ENCODE data around the gene BAHCC1. TPM values are rescaled to one million over a fixed set of nuclear protein-coding genes. Genes with fewer than 3 reads are reported as not detected.

Gene BAHCC1
- total and polyA plus RNA-seq, 9 of the 15 experiments (the other 6 are each of a cell fraction or from before 2014, with no cell fraction given), result 0.14 to 26.9 (median 5.0) TPM

DNA sequence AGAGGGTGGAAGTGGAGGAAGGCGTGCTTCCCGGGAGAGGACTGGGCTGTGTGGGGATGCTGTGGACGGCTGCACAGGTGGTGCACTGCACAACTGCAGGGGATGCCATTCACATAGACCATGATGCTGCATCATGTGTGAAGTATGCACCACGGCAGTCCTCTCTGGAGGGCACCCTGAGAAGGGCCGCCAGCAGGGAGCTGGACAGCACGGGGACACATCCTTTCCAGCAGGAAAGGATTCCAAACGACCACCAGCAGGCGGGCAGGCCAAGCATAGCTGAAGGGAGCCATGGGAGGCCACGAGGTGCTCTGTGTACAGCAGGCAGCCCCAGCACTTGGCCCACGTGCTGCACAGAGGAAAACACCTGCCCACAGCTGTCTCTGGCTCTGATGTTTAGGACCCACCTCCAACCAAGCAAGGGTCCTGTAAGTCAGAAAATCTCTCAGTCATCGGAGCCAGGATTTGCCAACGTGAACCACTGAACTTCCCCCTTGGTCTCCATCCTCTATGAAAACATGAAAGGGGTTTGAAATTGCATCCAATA lies 107.3 kb downstream of the BAHCC1 start:
- Histone ChIP-seq H3K4me1 (replicated peaks in 1 of 2; ENCODE audit: control insufficient read depth in 2 of 2, insufficient read depth in 2 of 2, low read length in 2 of 2) (peaks cover 0 to 13% of the 10 kb centered on the region in 2 experiments; a peak in 2 of 5 replicates), H3K36me3 (ENCODE audit: control insufficient read depth, insufficient read depth, low read length) (no peaks in the 10 kb centered on the region), H3K4me3 (no peak overlapping the region), H3K27ac (ENCODE audit: extremely low read depth, low read depth, low read length) (no peak overlapping the region), H3K79me2 (ENCODE audit: control insufficient read depth, insufficient read depth, low read length) (no peaks in the 10 kb centered on the region), H3K4me2 (ENCODE audit: insufficient read depth, low read length) (no peak overlapping the region), H3K27me3 (ENCODE audit: control insufficient read depth in 2 of 2, insufficient read depth in 2 of 2, low read length in 2 of 2) (peaks cover 10 to 25% of the 10 kb centered on the region in 2 experiments; a peak in 3 of 5 replicates), H2AFZ (ENCODE audit: low read depth, low read length) (no peak overlapping the region), H3K9me1 (ENCODE audit: control insufficient read depth, insufficient read depth, low read length) (no peaks in the 10 kb centered on the region), H3K9ac (ENCODE audit: insufficient read depth in 1 of 2, low read depth in 2 of 2, low read length in 2 of 2) (0 out of 4 replicates have a peak overlapping the region, but pooled peaks of 1 of the 2 experiments have one; percentile 23), H3K9me3 (replicated peaks; ENCODE audit: control insufficient read depth, insufficient read depth, low read depth, low read length) (no peaks in the 10 kb centered on the region), H4K20me1 (replicated peaks; ENCODE audit: control insufficient read depth, insufficient read depth, low read length) (no peaks in the 10 kb centered on the region)
- ATAC-seq, result no peak; the same call in 1 of the 3 replicates
- DNase-seq (ENCODE audit: extremely low read depth in 1 of 4, low spot score in 3 of 4), result no peak
- ChIA-PET CTCF (ENCODE audit: low intra/inter-chr PET ratio) (no interaction called here), POLR2A (interaction anchor here (1.0 to 8.3 kb wide), 3 partner anchors 9 to 24 kb away, joined by 4 to 132 read pairs (median 9); partner anchors contain the start of gene ACTG1)
- intact Hi-C loops (cut with micrococcal nuclease) (no loop called here), in situ Hi-C loops (cut with MboI) (no loop called here)
- TF ChIP-seq U2AF1 (optimal IDR thresholded peaks at IDR 0.05; ENCODE audit: low read depth, low read length), result no peak
- TF ChIP-seq ZFP36 (IDR thresholded peaks at IDR 0.05; ENCODE audit: low read depth, low read length, partially characterized antibody), result no peak
- TF ChIP-seq SP1 (CRISPR knock-in tag; IDR thresholded peaks at IDR 0.05), result no peak
- no peak for TF ChIP-seq ZNF146 (CRISPR knock-in tag; IDR thresholded peaks at IDR 0.05; ENCODE audit: unreplicated experiment)
- no peak for TF ChIP-seq BHLHE40 (IDR thresholded peaks at IDR 0.05; ENCODE audit: low read length)
- no peak for TF ChIP-seq SOX6 (IDR thresholded peaks at IDR 0.05)
- TF ChIP-seq, protein P1, sequence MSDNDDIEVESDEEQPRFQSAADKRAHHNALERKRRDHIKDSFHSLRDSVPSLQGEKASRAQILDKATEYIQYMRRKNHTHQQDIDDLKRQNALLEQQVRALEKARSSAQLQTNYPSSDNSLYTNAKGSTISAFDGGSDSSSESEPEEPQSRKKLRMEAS (CRISPR knock-in tag; IDR thresholded peaks at IDR 0.05), result peak; percentile 35; the same call in 1 of the 2 replicates
- no peak for FAIRE-seq
- BruUV-seq (replicated peaks), result no TSS peak
- 15% methylated on average over 12 of the region's 12 CpGs for WGBS (ENCODE audit: insufficient coverage, low coverage, missing lambda C conversion rate)
